Stimulated activated CD8-positive, alpha-beta memory T cell treated with anti-CD3 and anti-CD28 coated beads, Interleukin-7, amount 100 ng/mL, for 1 hour (primary cell): Measurements from ENCODE around the gene ZNF35.
A peak's percentile ranks its signal among the peaks of the same experiment; 100 is the strongest.

Source experiments
- DNase-seq, 2 donors: peaks; one replicate each; pipeline ENCODE4 v3.0.0-alpha.2; 2020; ENCODE audit warnings: low read depth in 2 of 2

The ZNF35 gene

GRCh38 chr3:44685128-44685800 is 36.7 kb downstream of the ZNF35 start:
- DNase-seq, result peak; percentile 21 to 24

GRCh38 chr3:44687898-44688297 is 39.4 kb downstream of the ZNF35 start:
- no peak for DNase-seq
